H1 (cell line): Measurements from ENCODE around the gene CCDC157. TPM values are rescaled to one million over a fixed set of nuclear protein-coding genes. Genes with fewer than 3 reads are reported as not detected.

Experiments used
- CTCF ChIA-PET: fragments of 300-600 bp; sonication (Branson Sonifier 250); formaldehyde crosslinking; loops from one replicate; lab custom pipeline; 2021; ENCODE audit not compliant: partially characterized antibody; lab: Charles Lee
- POLR2A ChIA-PET: fragments of 300-600 bp; sonication (Branson Sonifier 250); formaldehyde crosslinking; loops from one replicate; lab custom pipeline; 2021; ENCODE audit warnings: inconsistent platforms; ENCODE audit not compliant: partially characterized antibody; lab: Charles Lee
- DNase-seq, 2 experiments: peaks; one replicate each; pipeline versions ENCODE4 v3.0.0 to v3.0.0-alpha.2; 2010 to 2022; ENCODE audit warnings: low spot score in 2 of 2, low read depth in 1 of 2, mixed read lengths in 1 of 2
- FAIRE-seq: peaks from 2 replicates; lab custom pipeline; 2011; peaks lifted over from hg19 to GRCh38; lab: Jason Lieb, UNC
- H2AFZ ChIP-seq: 2 replicates; pipeline ENCODE4 v1.8.1; 2012; ENCODE audit warnings: low read length, inconsistent platforms
- H2AK5ac ChIP-seq: 2 replicates; pipeline ENCODE4 v1.6.1; 2013; ENCODE audit warnings: low read depth, low read length
- H2BK120ac ChIP-seq: replicated peaks from 2 replicates; pipeline ENCODE3; 2013; ENCODE audit warnings: low read depth, low read length, inconsistent platforms
- H2BK12ac ChIP-seq: 2 replicates; pipeline ENCODE4 v1.6.1; 2013; ENCODE audit warnings: low read depth, low read length
- H2BK15ac ChIP-seq: 2 replicates; pipeline ENCODE4 v1.6.1; 2013; ENCODE audit warnings: low read length
- H2BK20ac ChIP-seq: 2 replicates; pipeline ENCODE4 v1.6.1; 2013; ENCODE audit warnings: low read length
- H2BK5ac ChIP-seq: 2 replicates; pipeline ENCODE4 v1.6.1; 2013; ENCODE audit warnings: low read depth, low read length
- H3K14ac ChIP-seq: 2 replicates; pipeline ENCODE4 v1.6.1; 2013; ENCODE audit warnings: inconsistent platforms; ENCODE audit not compliant: insufficient read length
- H3K18ac ChIP-seq: 2 replicates; pipeline ENCODE4 v1.6.1; 2013; ENCODE audit warnings: low read length; ENCODE audit errors: extremely low read depth
- H3K23ac ChIP-seq: 2 replicates; pipeline ENCODE4 v1.6.1; 2013; ENCODE audit warnings: inconsistent platforms; ENCODE audit not compliant: insufficient read length
- H3K23me2 ChIP-seq: 2 replicates; pipeline ENCODE4 v1.6.1; 2013; ENCODE audit warnings: low read depth, low read length
- H3K27ac ChIP-seq: 2 replicates; pipeline ENCODE4 v1.6.1; 2011; ENCODE audit warnings: low read depth, low read length, inconsistent platforms
- H3K27me3 ChIP-seq, 4 experiments: replicated peaks in 1 of 4; 1 replicate in 1 of 4; 2 replicates in 3 of 4; pipeline versions ENCODE4 v1.6.1 to v1.8.1; 2011 to 2013; ENCODE audit warnings: low read length in 3 of 4, mild to moderate bottlenecking in 3 of 4, inconsistent platforms in 2 of 4, mixed read lengths in 2 of 4, moderate library complexity in 1 of 4; ENCODE audit not compliant: control insufficient read depth in 3 of 4, insufficient read depth in 3 of 4; ENCODE audit errors: extremely low read depth in 1 of 4
- H3K36me3 ChIP-seq, 4 experiments: 2 replicates each; pipeline versions ENCODE4 v1.6.1 to v1.8.1; 2011 to 2013; ENCODE audit warnings: mild to moderate bottlenecking in 4 of 4, low read length in 3 of 4, moderate library complexity in 2 of 4, control low read depth in 1 of 4, inconsistent platforms in 1 of 4; ENCODE audit not compliant: insufficient read depth in 4 of 4, control insufficient read depth in 2 of 4
- H3K4ac ChIP-seq: replicated peaks from 2 replicates; pipeline ENCODE3; 2013; ENCODE audit warnings: low read length, low read depth, mixed read lengths, inconsistent platforms; ENCODE audit not compliant: insufficient read length
- H3K4me1 ChIP-seq, 4 experiments: replicated peaks in 1 of 4; 1 replicate in 1 of 4; 2 replicates in 3 of 4; pipeline versions ENCODE4 v1.6.1 to v1.8.1; 2011 to 2013; ENCODE audit warnings: low read length in 3 of 4, inconsistent platforms in 2 of 4, mixed read lengths in 1 of 4; ENCODE audit not compliant: insufficient read depth in 4 of 4, control insufficient read depth in 3 of 4
- H3K4me2 ChIP-seq, 2 experiments: 2 replicates each; pipeline versions ENCODE4 v1.6.1 to v1.8.1; 2011 to 2013; ENCODE audit warnings: low read depth in 2 of 2, low read length in 2 of 2, control low read depth in 1 of 2, inconsistent platforms in 1 of 2, mild to moderate bottlenecking in 1 of 2; ENCODE audit not compliant: insufficient read depth in 1 of 2
- H3K4me3 ChIP-seq, 4 experiments: fragments of 200-600, 300-600 bp in 1 of 4; sonication (generic), shearing (Covaris generic), sonication (Bioruptor Twin) in 1 of 4; 2 replicates each; pipeline versions ENCODE4 v1.5.1 to v1.8.1; 2011 to 2016; ENCODE audit warnings: low read length in 4 of 4, low read depth in 3 of 4, control low read depth in 2 of 4, inconsistent platforms in 2 of 4, mild to moderate bottlenecking in 2 of 4, mixed read lengths in 1 of 4, moderate library complexity in 1 of 4; ENCODE audit not compliant: insufficient read depth in 2 of 4; ENCODE audit errors: extremely low read depth in 1 of 4
- H3K56ac ChIP-seq: replicated peaks from 2 replicates; pipeline ENCODE3; 2013; ENCODE audit warnings: low read depth, mild to moderate bottlenecking, mixed read lengths, low read length, inconsistent platforms; ENCODE audit not compliant: insufficient read length
- H3K79me1 ChIP-seq: 2 replicates; pipeline ENCODE4 v1.6.1; 2013; ENCODE audit warnings: low read depth, low read length, control low read depth
- H3K79me2 ChIP-seq, 2 experiments: 2 replicates each; pipeline versions ENCODE4 v1.6.1 to v1.8.1; 2012 to 2013; ENCODE audit warnings: low read length in 2 of 2, mild to moderate bottlenecking in 2 of 2, inconsistent platforms in 1 of 2; ENCODE audit not compliant: insufficient read depth in 2 of 2, control insufficient read depth in 1 of 2
- H3K9ac ChIP-seq, 4 experiments: replicated peaks in 1 of 4; 1 replicate in 1 of 4; 2 replicates in 3 of 4; pipeline versions ENCODE4 v1.6.1 to v1.8.1; 2011 to 2013; ENCODE audit warnings: low read depth in 3 of 4, low read length in 3 of 4, control low read depth in 2 of 4, mild to moderate bottlenecking in 2 of 4, moderate library complexity in 2 of 4, inconsistent platforms in 1 of 4; ENCODE audit errors: extremely low read depth in 1 of 4
- H3K9me3 ChIP-seq, 2 experiments: 2 replicates each; pipeline versions ENCODE4 v1.6.1 to v1.8.1; 2012 to 2013; ENCODE audit warnings: mild to moderate bottlenecking in 2 of 2, moderate library complexity in 2 of 2, control low read depth in 1 of 2, inconsistent platforms in 1 of 2, low read depth in 1 of 2, low read length in 1 of 2, mixed read lengths in 1 of 2; ENCODE audit not compliant: insufficient read depth in 2 of 2
- H4K20me1 ChIP-seq, 2 experiments: replicated peaks in 1 of 2; 2 replicates each; pipeline versions ENCODE3 to v1.8.1; 2011 to 2013; ENCODE audit warnings: inconsistent platforms in 2 of 2, low read length in 2 of 2, mild to moderate bottlenecking in 1 of 2; ENCODE audit not compliant: insufficient read depth in 2 of 2, control insufficient read depth in 1 of 2
- H4K5ac ChIP-seq: 2 replicates; pipeline ENCODE4 v1.6.1; 2013; ENCODE audit warnings: low read length, low read depth, mixed read lengths, inconsistent platforms; ENCODE audit not compliant: insufficient read length
- H4K8ac ChIP-seq: 2 replicates; pipeline ENCODE4 v1.8.0; 2013; ENCODE audit warnings: mild to moderate bottlenecking, moderate library complexity, low read length, inconsistent platforms; ENCODE audit not compliant: insufficient read depth; ENCODE audit errors: extremely low read depth
- H4K91ac ChIP-seq: replicated peaks from 2 replicates; pipeline ENCODE3; 2013; ENCODE audit warnings: low read length, mixed read lengths, inconsistent platforms; ENCODE audit not compliant: insufficient read length
- ASH2L ChIP-seq: fragments of 200-600, 300-600 bp; sonication (generic); IDR thresholded peaks from one replicate; pipeline ENCODE4 v1.7.1; 2017; ENCODE audit warnings: low read length
- CHD2 ChIP-seq: IDR thresholded peaks from 2 replicates; pipeline ENCODE4 v1.6.1; 2012; ENCODE audit warnings: low read length, improper control_type of control experiment
- GTF2F1 ChIP-seq: IDR thresholded peaks from 2 replicates; pipeline ENCODE4 v1.6.1; 2012; ENCODE audit warnings: low read depth, low read length, improper control_type of control experiment, borderline replicate concordance
- JUND ChIP-seq: IDR thresholded peaks from 2 replicates; pipeline ENCODE4 v1.6.1; 2011; ENCODE audit warnings: mild to moderate bottlenecking, improper control_type of control experiment, low read length
- MAFK ChIP-seq: IDR thresholded peaks from 2 replicates; pipeline ENCODE4 v1.6.1; 2012; ENCODE audit warnings: low read depth, mild to moderate bottlenecking, improper control_type of control experiment, low read length
- NRF1 ChIP-seq: IDR thresholded peaks from 2 replicates; pipeline ENCODE4 v1.6.1; 2011; ENCODE audit warnings: mild to moderate bottlenecking, low read depth, low read length, improper control_type of control experiment
- PHF8 ChIP-seq: fragments of 200-600 bp; sonication (generic); conservative IDR thresholded peaks from 2 replicates; pipeline ENCODE4 v1.7.1; 2012; ENCODE audit warnings: low read depth, mild to moderate bottlenecking, inconsistent platforms, low read length, moderate library complexity
- POLR2AphosphoS5 ChIP-seq: IDR thresholded peaks from 2 replicates; pipeline ENCODE4 v1.6.1; 2011; ENCODE audit warnings: low read depth, low read length
- RXRA ChIP-seq: IDR thresholded peaks from 2 replicates; pipeline ENCODE4 v1.6.1; 2011; ENCODE audit warnings: low read depth, mild to moderate bottlenecking, low read length, moderate library complexity; ENCODE audit not compliant: insufficient read depth
- SAP30 ChIP-seq: fragments of 300-600 bp; sonication (generic); IDR thresholded peaks from 2 replicates; pipeline ENCODE4 v1.7.1; 2012; ENCODE audit warnings: low read length, moderate library complexity, mild to moderate bottlenecking, inconsistent platforms; ENCODE audit not compliant: insufficient read depth, insufficient replicate concordance
- TCF12 ChIP-seq: IDR thresholded peaks from 2 replicates; pipeline ENCODE4 v1.6.1; 2011; ENCODE audit warnings: low read depth, mild to moderate bottlenecking, low read length
- WGBS, 2 experiments: shearing (Covaris generic) in 1 of 2; methylation state at CpG; one replicate each; pipeline versions ENCODE4 v1.1.6 to v1.1.7; 2013 to 2015; ENCODE audit warnings: low lambda C conversion rate in 2 of 2, mixed read lengths in 2 of 2, inconsistent platforms in 1 of 2, low coverage in 1 of 2, missing lambda C conversion rate in 1 of 2; ENCODE audit not compliant: insufficient replicate concordance in 2 of 2, insufficient coverage in 1 of 2, insufficient read length in 1 of 2; ENCODE audit errors: extremely low coverage in 1 of 2, missing lambda C conversion rate in 1 of 2; 5-methylcytosine and 5-hydroxymethylcytosine counted together
- polyA plus RNA-seq, 7 experiments: library from polyadenylated mRNA; depleted of rRNA in 3 of 7; stranded (reverse) in 5 of 7; unstranded in 2 of 7; fragments of >200 nt in 5 of 7; fragments of 200-250 nt in 2 of 7; gene quantifications; 1 replicate in 5 of 7; 2 replicates in 1 of 7; 4 replicates in 1 of 7; pipeline versions ENCODE4 v1.2.1 to v1.2.3, GENCODE V29; 2011 to 2013; ENCODE audit warnings: missing spikeins in 2 of 7, mixed read lengths in 2 of 7
- total RNA-seq: library from RNA; stranded (reverse); fragmentation: NEBNext Ultra II Directional; extraction: Animal tissue kit (Norgen Biotek cat#: 25700); gene quantifications from 2 replicates; pipeline ENCODE4 v1.2.1, GENCODE V29; 2021
- TF ChIP-seq, protein P1 (sequence below): IDR thresholded peaks from 2 replicates; pipeline ENCODE4 v1.6.1; 2011; ENCODE audit warnings: low read length, improper control_type of control experiment

CCDC157 gene
- total and polyA plus RNA-seq, 2 of the 8 experiments (the other 6 are each of a cell fraction or from before 2014, with no cell fraction given), result 4.1 to 8.4 TPM

DNA sequence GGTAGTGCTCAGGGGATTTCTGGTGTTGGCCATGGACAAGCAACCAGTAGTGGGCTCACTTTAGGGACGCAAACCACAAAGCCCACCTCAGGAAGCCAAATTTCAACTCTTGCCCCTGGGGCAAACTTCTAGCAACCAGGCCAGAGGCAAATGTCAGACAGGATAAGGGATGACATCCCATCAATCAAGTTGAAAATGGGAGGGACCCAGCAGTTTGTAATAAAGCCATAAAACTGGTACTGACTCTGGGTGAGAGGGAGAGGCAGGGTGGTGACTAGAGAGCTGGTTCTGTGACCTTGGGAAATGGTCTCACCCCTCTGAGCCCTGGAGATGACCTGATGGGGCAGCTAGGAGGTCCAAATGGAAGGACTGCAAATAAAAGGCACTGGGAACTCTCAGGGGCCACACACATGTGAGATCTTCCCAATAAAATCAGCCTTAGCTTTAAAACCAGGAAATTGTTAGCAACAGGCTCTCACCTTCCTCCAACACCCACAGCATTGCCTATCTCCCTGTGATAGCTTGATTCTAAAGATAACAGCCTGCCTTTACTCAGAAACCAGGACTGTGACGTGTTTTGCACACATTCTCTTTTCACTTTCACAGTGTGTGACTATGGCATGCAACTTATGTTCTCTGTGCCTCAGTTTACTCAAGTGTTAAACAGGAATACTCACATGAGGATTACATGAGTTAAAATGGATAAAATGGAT is 23.7 kb upstream of the CCDC157 start:
- Histone ChIP-seq H4K8ac (no peak overlapping the region), H3K4me1 (no peaks in the 10 kb centered on the region), H3K27ac (no peak overlapping the region), H3K23me2 (no peaks in the 10 kb centered on the region), H3K4me3 (no peak overlapping the region), H2BK12ac (no peak overlapping the region), H3K23ac (no peak overlapping the region), H4K20me1 (peaks cover 0 to 10% of the 10 kb centered on the region in 2 experiments), H3K27me3 (no peaks in the 10 kb centered on the region), H2BK15ac (no peak overlapping the region), H4K91ac (no peak overlapping the region), H3K4me2 (no peak overlapping the region), H2AFZ (no peak overlapping the region), H3K14ac (no peak overlapping the region), H3K79me2 (no peaks in the 10 kb centered on the region), H3K9ac (no peak overlapping the region), H3K9me3 (no peaks in the 10 kb centered on the region), H2BK120ac (no peak overlapping the region), H2AK5ac (no peak overlapping the region), H4K5ac (no peak overlapping the region), H3K36me3 (peaks cover 32 to 67% (median 56%) of the 10 kb centered on the region in 4 experiments), H3K56ac (no peak overlapping the region), H3K18ac (no peak overlapping the region), H2BK20ac (no peak overlapping the region), H2BK5ac (no peak overlapping the region), H3K79me1 (no peaks in the 10 kb centered on the region; the same call in 1 of the 2 replicates), H3K4ac (no peak overlapping the region)
- ChIA-PET POLR2A (interaction anchor here (0.6 to 1.6 kb wide), 5 partner anchors 9 to 930 kb away, joined by 3 to 8 read pairs (median 4); no protein-coding TSS in a partner anchor), CTCF (interaction anchor here (0.6 to 20.1 kb wide), 4 partner anchors 8 to 70 kb away, joined by 3 to 203 read pairs (median 6); partner anchors contain the start of gene CASTOR1)
- 94% methylated on average over 2 of the region's 2 CpGs; no CpG with 5 or more reads in 1 of the 2 experiments for WGBS, 2 experiments
- no peak for DNase-seq
- FAIRE-seq, result no peak
- TF ChIP-seq PHF8 (no peak), JUND (no peak), RXRA (no peak), MAFK (no peak), CHD2 (no peak), TCF12 (no peak), ASH2L (no peak), SAP30 (no peak), GTF2F1 (no peak), POLR2AphosphoS5 (no peak), NRF1 (no peak)
- TF ChIP-seq, protein P1, sequence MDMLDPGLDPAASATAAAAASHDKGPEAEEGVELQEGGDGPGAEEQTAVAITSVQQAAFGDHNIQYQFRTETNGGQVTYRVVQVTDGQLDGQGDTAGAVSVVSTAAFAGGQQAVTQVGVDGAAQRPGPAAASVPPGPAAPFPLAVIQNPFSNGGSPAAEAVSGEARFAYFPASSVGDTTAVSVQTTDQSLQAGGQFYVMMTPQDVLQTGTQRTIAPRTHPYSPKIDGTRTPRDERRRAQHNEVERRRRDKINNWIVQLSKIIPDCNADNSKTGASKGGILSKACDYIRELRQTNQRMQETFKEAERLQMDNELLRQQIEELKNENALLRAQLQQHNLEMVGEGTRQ, result no peak
